GM12874 (cell line): ENCODE results near the gene RIPOR3.

ENCODE experiments used
- CTCF ChIP-seq: IDR thresholded peaks from 2 replicates; pipeline ENCODE4 v1.5.1; 2011; ENCODE audit warnings: low read depth, mild to moderate bottlenecking, control low read depth, low read length, moderate library complexity; ENCODE audit not compliant: insufficient read depth

Gene RIPOR3

GRCh38 chr20:50658804-50659380, 32.5 kb downstream of the RIPOR3 start:
- no peak for TF ChIP-seq CTCF

- no peak for TF ChIP-seq CTCF
These were observed 35.9 kb downstream of the RIPOR3 start for GRCh38 chr20:50655311-50655880.

- no peak for TF ChIP-seq CTCF
These were observed 36.4 kb downstream of the RIPOR3 start for GRCh38 chr20:50654904-50655303.

- TF ChIP-seq CTCF = no peak
These were observed 38.5 kb downstream of the RIPOR3 start for GRCh38 chr20:50652702-50653294.

- TF ChIP-seq CTCF = no peak
These were observed 39.7 kb downstream of the RIPOR3 start for GRCh38 chr20:50651676-50652075.

GRCh38 chr20:50649590-50649989, 41.8 kb downstream of the RIPOR3 start:
- no peak for TF ChIP-seq CTCF

- TF ChIP-seq CTCF = no peak
These were observed 42.7 kb downstream of the RIPOR3 start for GRCh38 chr20:50648651-50649050.
